GM12801 (cell line): ENCODE results near the gene PI4K2B.

Source experiments
- TF ChIP-seq, protein P1 (sequence below): IDR thresholded peaks from one replicate; pipeline ENCODE4 v1.5.1; 2011; ENCODE audit warnings: control low read depth; ENCODE audit not compliant: insufficient read length; ENCODE audit errors: extremely low read depth

The PI4K2B gene

DNA sequence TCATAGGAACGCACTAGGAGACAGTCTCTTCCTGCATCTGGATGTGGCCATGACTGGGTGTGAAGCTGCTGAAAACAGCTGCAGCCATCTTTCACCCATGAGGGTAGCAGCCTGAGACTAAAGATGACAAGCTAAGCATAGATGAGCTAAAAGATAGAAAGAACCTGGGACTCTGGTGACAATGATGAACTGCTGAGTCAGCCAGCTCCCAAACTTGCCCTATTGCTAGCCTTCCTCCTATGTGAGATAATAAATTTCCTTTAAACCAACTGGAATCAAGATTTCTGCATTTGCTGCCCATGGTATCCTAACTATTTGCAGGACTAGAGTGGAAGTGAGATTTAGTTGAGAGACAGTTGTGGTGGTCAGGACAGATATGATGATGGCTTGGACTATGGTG, 21.0 kb upstream of the PI4K2B start:
- TF ChIP-seq, protein P1, sequence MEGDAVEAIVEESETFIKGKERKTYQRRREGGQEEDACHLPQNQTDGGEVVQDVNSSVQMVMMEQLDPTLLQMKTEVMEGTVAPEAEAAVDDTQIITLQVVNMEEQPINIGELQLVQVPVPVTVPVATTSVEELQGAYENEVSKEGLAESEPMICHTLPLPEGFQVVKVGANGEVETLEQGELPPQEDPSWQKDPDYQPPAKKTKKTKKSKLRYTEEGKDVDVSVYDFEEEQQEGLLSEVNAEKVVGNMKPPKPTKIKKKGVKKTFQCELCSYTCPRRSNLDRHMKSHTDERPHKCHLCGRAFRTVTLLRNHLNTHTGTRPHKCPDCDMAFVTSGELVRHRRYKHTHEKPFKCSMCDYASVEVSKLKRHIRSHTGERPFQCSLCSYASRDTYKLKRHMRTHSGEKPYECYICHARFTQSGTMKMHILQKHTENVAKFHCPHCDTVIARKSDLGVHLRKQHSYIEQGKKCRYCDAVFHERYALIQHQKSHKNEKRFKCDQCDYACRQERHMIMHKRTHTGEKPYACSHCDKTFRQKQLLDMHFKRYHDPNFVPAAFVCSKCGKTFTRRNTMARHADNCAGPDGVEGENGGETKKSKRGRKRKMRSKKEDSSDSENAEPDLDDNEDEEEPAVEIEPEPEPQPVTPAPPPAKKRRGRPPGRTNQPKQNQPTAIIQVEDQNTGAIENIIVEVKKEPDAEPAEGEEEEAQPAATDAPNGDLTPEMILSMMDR, result no peak

DNA sequence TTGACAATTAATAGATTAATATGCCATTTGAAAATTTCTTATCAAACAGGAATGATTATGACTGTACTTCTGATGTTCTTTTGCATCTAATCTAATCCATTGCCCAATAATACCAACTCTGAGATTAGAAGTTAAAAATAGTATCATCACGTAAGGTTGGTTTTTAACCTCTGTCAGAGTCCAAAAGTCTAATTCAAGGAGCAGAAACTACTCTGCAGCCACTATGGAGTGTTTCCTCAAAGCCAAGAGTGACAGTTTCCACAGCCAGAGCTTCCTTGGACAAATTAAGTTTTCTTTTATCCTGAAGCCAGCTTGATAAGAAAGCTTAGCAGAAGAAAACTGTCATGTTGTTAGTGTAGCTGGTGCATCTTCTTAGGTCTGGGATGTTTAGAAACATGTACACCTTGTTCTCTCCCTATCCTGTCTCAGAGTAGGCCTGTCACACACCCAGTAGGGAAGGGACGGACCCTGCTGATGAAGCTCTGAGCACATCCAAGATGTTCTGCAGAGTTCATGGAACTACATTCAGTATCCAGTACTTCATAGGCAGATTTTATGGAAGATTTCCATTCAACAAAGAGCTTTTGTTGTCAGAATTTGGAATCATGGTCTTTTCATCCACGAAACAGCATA, 20.4 kb upstream of the PI4K2B start:
- TF ChIP-seq, protein P1, result no peak

DNA sequence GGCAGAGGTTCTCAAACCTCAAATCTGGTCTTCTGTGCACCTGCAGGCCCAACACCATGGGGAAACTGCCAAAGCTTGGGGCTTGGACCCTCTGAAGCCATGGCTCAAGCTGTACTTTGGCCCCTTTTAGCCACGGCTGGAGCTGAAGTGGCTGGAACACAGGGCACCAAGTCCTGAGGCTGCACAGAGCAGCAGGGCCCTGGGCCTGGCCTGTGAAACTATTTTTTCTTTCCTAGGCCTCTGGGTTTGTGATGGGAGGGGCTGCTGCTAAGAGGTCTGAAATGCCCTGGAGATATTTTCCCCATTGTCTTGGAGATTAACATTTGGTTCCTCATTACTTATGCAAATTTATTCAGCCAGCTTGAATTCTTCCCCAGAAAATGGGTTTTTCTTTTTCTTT, 18.3 kb upstream of the PI4K2B start:
- TF ChIP-seq, protein P1, result no peak

DNA sequence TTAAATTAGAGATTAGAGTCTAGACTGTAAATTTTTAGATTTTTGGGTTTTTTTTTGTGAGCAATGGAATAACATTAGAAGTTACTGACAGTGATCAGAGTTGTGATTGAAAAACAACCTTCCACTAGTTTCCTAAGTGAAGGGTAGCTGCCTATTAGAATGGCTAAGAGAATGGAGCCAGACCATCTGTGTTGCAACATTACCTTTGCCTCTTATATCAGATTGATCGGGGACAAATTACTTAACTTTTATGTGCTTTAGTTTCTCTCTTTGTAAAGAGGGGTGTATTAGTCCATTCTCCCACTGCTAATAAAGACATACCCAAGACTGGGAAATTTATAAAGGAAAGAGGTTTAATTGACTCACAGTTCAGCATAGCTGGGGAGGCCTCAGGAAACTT, 12.5 kb upstream of the PI4K2B start:
- TF ChIP-seq, protein P1, result no peak

DNA sequence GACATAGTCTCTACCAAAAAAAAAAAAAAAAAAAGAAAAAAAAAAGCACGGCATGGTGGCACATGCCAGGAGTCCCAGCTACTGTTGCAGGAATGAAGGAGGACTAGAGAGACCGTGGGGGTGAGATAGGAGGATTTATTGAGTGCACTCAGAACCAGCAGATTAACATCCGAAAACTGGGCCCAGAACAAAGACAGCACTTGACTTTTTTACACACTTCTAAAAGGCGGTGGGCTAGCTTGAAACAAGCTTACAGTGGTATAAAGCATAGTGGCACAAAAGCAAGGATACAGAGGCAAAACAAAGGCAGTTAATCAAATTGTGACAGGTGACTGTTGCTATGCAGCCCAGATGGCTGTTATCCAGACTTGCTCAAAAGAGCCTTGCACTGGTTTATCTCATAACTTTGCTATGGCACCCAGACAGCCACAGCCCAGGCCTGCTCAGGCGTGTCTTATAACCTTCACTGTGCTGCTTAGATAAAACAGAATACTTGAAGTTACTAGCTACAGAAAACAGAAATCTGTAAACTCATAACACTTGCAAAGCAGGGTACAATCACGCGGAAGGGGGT, 9.9 kb upstream of the PI4K2B start:
- TF ChIP-seq, protein P1, result no peak

DNA sequence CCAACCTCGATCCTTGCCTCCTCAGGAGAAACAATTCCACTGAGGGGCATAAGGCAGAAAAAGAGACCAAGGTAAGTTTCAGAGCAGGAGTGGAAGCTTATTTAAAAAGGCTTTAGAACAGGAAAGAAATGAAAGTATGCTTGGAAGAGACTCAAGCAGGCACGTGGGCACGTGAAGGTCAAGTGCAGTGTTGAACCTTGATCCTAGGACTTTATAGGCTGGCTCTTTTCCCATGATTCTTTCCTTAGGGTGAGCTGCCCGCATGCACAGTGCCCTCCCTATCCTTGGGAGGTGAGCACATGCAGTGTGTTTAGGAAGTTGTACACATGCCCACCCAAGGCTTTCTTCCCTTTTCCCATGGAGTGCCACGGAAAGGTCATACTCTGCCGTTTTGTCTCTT, 4.0 kb upstream of the PI4K2B start:
- TF ChIP-seq, protein P1, result no peak

DNA sequence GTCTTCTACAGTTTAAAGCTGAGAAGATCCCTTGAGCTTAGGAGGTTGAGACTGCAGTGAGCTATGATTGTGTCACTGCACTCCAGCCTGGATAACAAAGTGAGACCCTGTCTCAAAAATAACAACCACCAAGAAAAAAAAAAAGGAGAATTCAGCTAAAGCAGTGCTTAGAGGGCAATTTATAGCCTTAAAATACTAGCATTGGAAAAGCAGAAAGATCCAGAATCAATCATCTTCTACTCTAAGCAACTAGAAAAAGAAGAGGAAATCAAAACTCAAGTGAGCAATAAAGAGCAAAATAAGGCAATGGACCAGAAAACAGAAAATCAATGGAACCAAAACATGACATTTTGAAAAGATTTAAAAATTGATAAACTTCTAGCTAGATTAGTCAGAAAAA, 639 bp upstream of the PI4K2B start:
- TF ChIP-seq, protein P1, result no peak
